Ascending aorta (tissue), 2 donors: ENCODE measurements around the gene PDE9A. TPM values are rescaled to one million over a fixed set of nuclear protein-coding genes. Genes with fewer than 3 reads are reported as not detected.

Experiments used
- DNase-seq, 2 donors: peaks; one replicate each; pipeline ENCODE4 v3.0.0-alpha.2; 2019; ENCODE audit warnings: low spot score in 2 of 2
- H3K27ac ChIP-seq, 2 donors: fragments of 200-600 bp; sonication (generic); one replicate each; pipeline ENCODE4 v1.5.1; 2016 to 2017; ENCODE audit warnings: mild to moderate bottlenecking in 1 of 2
- H3K27me3 ChIP-seq: fragments of 200-600 bp; sonication (generic); one replicate; pipeline ENCODE4 v1.5.1; 2017
- H3K36me3 ChIP-seq, 2 donors: fragments of 200-600 bp; sonication (generic); one replicate each; pipeline ENCODE4 v1.5.1; 2016
- H3K4me1 ChIP-seq, 2 donors: fragments of 200-600 bp; sonication (generic); one replicate each; pipeline ENCODE4 v1.5.1; 2016 to 2017; ENCODE audit warnings: mild to moderate bottlenecking in 1 of 2
- H3K4me3 ChIP-seq, 2 donors: fragments of 200-600 bp; sonication (generic); one replicate each; pipeline ENCODE4 v1.5.1; 2016 to 2017; ENCODE audit warnings: mild to moderate bottlenecking in 1 of 2
- H3K9me3 ChIP-seq, 2 donors: fragments of 200-600 bp; sonication (generic); one replicate each; pipeline ENCODE4 v1.5.1; 2016
- CTCF ChIP-seq, 3 experiments: fragments of 200-600 bp in 2 of 3; fragments of 450-650 bp in 1 of 3; sonication (generic) in 2 of 3; IDR thresholded peaks; one replicate each; pipeline ENCODE4 v1.5.1; 2016 to 2019; ENCODE audit warnings: antibody characterized with exemption in 3 of 3, mild to moderate bottlenecking in 1 of 3, moderate library complexity in 1 of 3
- intact Hi-C: fragments of 100-400 bp; cut with DNase I; formaldehyde crosslinking; loops from one replicate; pipeline ENCODE4 v1.15.1; 2023
- total RNA-seq: library from RNA; depleted of rRNA; stranded (reverse); fragments of >200 nt; gene quantifications from one replicate; pipeline ENCODE4 v1.1.0, GENCODE V29; 2016

PDE9A gene
- total RNA-seq, 1 donor from 2014 or later: 2.2 TPM

DNA sequence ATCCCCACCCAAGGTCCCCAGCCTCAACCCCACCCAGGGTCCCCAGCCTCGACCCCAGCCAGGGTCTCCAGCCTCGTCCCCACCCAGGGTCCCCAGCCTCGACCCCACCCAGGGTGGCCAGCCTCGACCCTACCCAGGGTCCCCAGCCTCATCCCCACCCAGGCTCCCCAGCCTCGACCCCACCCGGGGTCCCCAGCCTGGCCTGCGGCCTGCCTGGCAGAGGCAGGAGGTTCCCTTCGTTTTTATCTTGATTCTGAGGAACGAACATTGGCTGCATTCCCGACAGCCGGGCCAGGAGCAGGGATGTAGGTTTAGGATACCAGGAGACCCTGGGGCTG is 3.4 kb upstream of the PDE9A start:
- no peak overlapping the region for H3K27ac ChIP-seq
- H3K9me3 ChIP-seq: no peaks in the 10 kb centered on the region
- no peak for DNase-seq
- H3K4me1 ChIP-seq: peaks cover 7 to 9% of the 10 kb centered on the region in 2 donors
- no peaks in the 10 kb centered on the region for H3K27me3 ChIP-seq
- H3K4me3 ChIP-seq: no peak overlapping the region
- intact Hi-C loops: no loop called here
- no peaks in the 10 kb centered on the region for H3K36me3 ChIP-seq
- no peak for TF ChIP-seq CTCF (IDR thresholded peaks at IDR 0.05)

GRCh38 chr21:42650441-42651421 is 2.7 kb upstream of the PDE9A start:
- no peak overlapping the region for H3K27ac ChIP-seq
- no peak for DNase-seq
- no peaks in the 10 kb centered on the region for H3K36me3 ChIP-seq
- H3K4me1 ChIP-seq: peaks cover 7 to 9% of the 10 kb centered on the region in 2 donors
- H3K9me3 ChIP-seq: no peaks in the 10 kb centered on the region
- TF ChIP-seq CTCF (IDR thresholded peaks at IDR 0.05): no peak
- intact Hi-C loops: no loop called here
- H3K27me3 ChIP-seq: no peaks in the 10 kb centered on the region
- no peak overlapping the region for H3K4me3 ChIP-seq

DNA sequence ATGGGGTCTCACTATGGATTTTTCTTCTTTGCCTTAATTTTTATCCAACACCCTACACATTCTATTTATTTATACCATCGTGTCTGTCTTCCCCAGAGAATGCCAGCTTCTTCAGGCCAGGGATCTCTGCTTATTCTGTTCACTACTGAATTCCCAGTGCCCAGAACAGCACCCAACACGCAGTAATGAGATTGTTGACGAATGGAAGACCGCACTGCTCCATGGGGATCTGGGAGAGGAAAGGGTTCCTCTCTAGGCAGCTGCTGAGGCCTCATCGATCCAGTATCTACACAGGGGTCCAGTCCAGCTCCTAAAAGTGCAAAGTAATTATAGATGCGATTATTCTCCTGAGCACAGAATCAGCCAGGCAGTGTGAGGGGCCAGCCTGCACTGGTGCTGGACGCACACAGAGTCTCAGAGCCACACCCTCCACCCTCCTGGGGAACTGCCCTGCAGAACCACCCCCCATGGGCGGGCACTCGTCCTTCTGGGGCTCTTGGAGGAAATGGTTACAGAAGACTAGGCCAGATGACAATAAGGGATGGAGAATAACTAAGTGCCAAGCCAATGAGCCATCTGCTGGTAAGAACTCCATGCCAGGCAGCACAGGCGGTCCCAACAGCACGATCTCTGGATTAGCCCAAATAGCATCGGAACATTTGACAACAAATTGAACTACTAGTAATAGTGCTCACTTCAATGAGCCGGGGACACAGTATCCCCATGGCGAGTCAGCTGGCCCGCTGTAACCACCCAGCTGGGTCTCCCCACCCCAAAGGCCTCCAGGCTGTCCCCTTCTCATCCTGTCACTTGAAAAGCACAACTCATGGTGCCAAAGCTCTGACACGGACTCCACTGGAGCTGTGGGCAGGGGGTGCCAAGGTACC is 1.7 kb upstream of the PDE9A start:
- Histone ChIP-seq H3K4me3 (no peak overlapping the region), H3K36me3 (no peaks in the 10 kb centered on the region), H3K9me3 (no peaks in the 10 kb centered on the region), H3K27ac (no peak overlapping the region), H3K4me1 (peaks cover 7 to 9% of the 10 kb centered on the region in 2 donors), H3K27me3 (no peaks in the 10 kb centered on the region)
- no peak for TF ChIP-seq CTCF (IDR thresholded peaks at IDR 0.05)
- no peak for DNase-seq
- intact Hi-C loops: no loop called here

GRCh38 chr21:42652527-42653230 is 742 bp upstream of the PDE9A start:
- no peaks in the 10 kb centered on the region for H3K27me3 ChIP-seq
- no peaks in the 10 kb centered on the region for H3K9me3 ChIP-seq
- DNase-seq: peak; percentile 24 to 77
- peaks cover 7 to 9% of the 10 kb centered on the region in 2 donors for H3K4me1 ChIP-seq
- peak overlapping the region; percentile 56 to 65 for H3K4me3 ChIP-seq
- peak overlapping the region in 1 of 2 donors; percentile 19 for H3K27ac ChIP-seq
- intact Hi-C loops: no loop called here
- H3K36me3 ChIP-seq: no peaks in the 10 kb centered on the region
- TF ChIP-seq CTCF (IDR thresholded peaks at IDR 0.05): peak; percentile 22 to 46 (median 35)

DNA sequence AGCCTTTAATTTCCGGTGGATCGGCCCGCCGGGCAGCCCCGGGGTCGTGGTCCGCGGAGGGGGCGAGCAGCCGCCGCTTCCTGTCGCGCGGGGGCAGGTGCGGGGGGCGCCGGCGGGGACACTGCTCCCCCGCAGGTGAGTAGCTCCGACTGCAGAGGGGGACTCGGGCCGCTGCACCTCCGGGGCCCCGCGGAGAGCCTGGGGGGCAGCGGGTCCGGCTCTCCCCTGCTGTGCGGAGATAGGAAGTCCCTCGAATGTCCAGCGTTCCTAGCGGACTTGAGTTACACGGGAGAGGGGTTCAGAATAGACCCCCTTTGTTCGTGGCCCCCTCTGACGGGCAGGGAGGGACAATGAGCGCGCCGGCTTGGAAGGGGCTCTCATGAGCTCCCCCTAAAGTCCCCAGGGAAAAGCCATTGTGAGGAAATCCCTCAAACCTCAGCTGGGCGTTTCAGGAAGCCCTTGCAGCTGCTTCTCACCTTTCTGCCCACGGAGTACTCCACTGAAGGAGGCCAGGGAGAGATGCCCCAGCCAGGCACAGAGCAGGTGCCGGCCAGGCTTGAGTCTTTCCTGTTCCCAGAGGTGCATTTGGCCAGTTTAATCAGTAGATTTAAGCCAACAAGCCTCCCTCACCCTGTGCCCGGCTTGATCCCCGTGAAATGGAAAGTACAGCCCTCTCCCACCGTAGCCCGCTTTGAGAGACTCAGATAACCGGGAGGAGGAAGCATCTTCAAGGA is 925 bp downstream of the PDE9A start:
- Histone ChIP-seq H3K27ac (no peak overlapping the region), H3K36me3 (no peaks in the 10 kb centered on the region), H3K4me1 (peaks cover 7 to 9% of the 10 kb centered on the region in 2 donors), H3K9me3 (no peaks in the 10 kb centered on the region), H3K27me3 (no peaks in the 10 kb centered on the region), H3K4me3 (peak overlapping the region; percentile 56 to 65)
- no peak for TF ChIP-seq CTCF (IDR thresholded peaks at IDR 0.05)
- DNase-seq: no peak
- intact Hi-C loops: no loop called here
